ENCODE measurements around the gene GAL3ST1. TPM values are rescaled to one million over a fixed set of nuclear protein-coding genes. Genes with fewer than 3 reads are reported as not detected.

Gene GAL3ST1
- total RNA-seq, 3 donors from 2014 or later (not counting 1 experiment from before 2014, with no cell fraction given): not detected

- Mint-ChIP-seq H3K4me3 (no peak overlapping the region), H3K36me3 (no peaks in the 10 kb centered on the region), H3K27ac (no peak overlapping the region), H3K27me3 (ENCODE audit: low read depth in 2 of 2) (no peaks in the 10 kb centered on the region), H3K9me3 (no peaks in the 10 kb centered on the region), H3K4me1 (no peaks in the 10 kb centered on the region)
- Histone ChIP-seq H3K4me1 (ENCODE audit: control insufficient read depth, insufficient read depth, low read length) (no peaks in the 10 kb centered on the region), H3K27ac (ENCODE audit: low read length) (no peak overlapping the region), H3K27me3 (ENCODE audit: control insufficient read depth, insufficient read depth, low read length) (peaks cover 4% of the 10 kb centered on the region), H3K36me3 (ENCODE audit: control insufficient read depth, insufficient read depth, low read length) (peaks cover 68% of the 10 kb centered on the region), H3K9me3 (ENCODE audit: control insufficient read depth, insufficient read depth, low read length) (no peaks in the 10 kb centered on the region), H3K4me3 (ENCODE audit: low read length) (no peak overlapping the region)
- DNase-seq: no peak
- no peak for TF ChIP-seq CTCF (IDR thresholded peaks at IDR 0.05)
- WGBS (ENCODE audit: insufficient coverage): 96% methylated on average over 12 of the region's 12 CpGs
- intact Hi-C loops (cut with micrococcal nuclease): no loop called here
- ATAC-seq: no peak
Measured at GRCh38 chr22:30578481-30578880, 4.0 kb upstream of the GAL3ST1 start.

DNA sequence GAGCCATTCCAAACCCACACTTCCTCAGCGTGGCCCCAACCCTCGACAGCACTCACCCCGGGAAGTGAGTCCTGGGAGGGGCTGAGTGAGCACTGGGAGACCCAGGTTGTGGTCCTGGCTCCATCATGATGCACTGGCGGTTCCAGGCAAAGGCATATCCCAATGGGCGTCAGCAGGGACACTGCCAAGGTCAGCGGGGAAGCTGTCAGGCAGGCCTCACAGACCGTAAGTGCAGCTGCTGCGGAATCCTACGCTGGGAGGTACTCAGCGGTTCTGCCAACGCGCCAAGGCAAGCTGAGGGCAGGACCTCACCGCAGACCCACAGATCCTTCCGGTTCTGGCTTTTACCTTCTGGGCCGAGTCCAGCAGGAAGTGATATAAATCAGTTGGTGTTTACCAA, 1.4 kb upstream of the GAL3ST1 start:
- Mint-ChIP-seq H3K36me3 (no peaks in the 10 kb centered on the region), H3K27ac (no peak overlapping the region), H3K9me3 (no peaks in the 10 kb centered on the region), H3K4me3 (no peak overlapping the region), H3K4me1 (no peaks in the 10 kb centered on the region), H3K27me3 (ENCODE audit: low read depth in 2 of 2) (no peaks in the 10 kb centered on the region)
- Histone ChIP-seq H3K36me3 (ENCODE audit: control insufficient read depth, insufficient read depth, low read length) (peaks cover 45% of the 10 kb centered on the region), H3K9me3 (ENCODE audit: control insufficient read depth, insufficient read depth, low read length) (no peaks in the 10 kb centered on the region), H3K4me3 (ENCODE audit: low read length) (no peak overlapping the region), H3K27me3 (ENCODE audit: control insufficient read depth, insufficient read depth, low read length) (peaks cover 4% of the 10 kb centered on the region), H3K27ac (ENCODE audit: low read length) (no peak overlapping the region), H3K4me1 (ENCODE audit: control insufficient read depth, insufficient read depth, low read length) (no peaks in the 10 kb centered on the region)
- ATAC-seq (peak in 1 of 3 donors; percentile 25), DNase-seq (no peak)
- no peak for TF ChIP-seq CTCF (IDR thresholded peaks at IDR 0.05)
- WGBS (ENCODE audit: insufficient coverage): 79% methylated on average over 15 of the region's 15 CpGs
- intact Hi-C loops (cut with micrococcal nuclease): no loop called here

GRCh38 chr22:30574997-30575671, 669 bp upstream of the GAL3ST1 start:
- H3K27ac ChIP-seq (ENCODE audit: low read length): no peak overlapping the region
- no peaks in the 10 kb centered on the region for H3K9me3 ChIP-seq (ENCODE audit: control insufficient read depth, insufficient read depth, low read length)
- intact Hi-C loops (cut with micrococcal nuclease): no loop called here
- H3K4me3 Mint-ChIP-seq: no peak overlapping the region
- H3K4me1 Mint-ChIP-seq: no peaks in the 10 kb centered on the region
- no peaks in the 10 kb centered on the region for H3K36me3 Mint-ChIP-seq
- ATAC-seq (no peak), DNase-seq (no peak)
- H3K4me1 ChIP-seq (ENCODE audit: control insufficient read depth, insufficient read depth, low read length): no peaks in the 10 kb centered on the region
- H3K4me3 ChIP-seq (ENCODE audit: low read length): no peak overlapping the region
- peaks cover 4% of the 10 kb centered on the region for H3K27me3 ChIP-seq (ENCODE audit: control insufficient read depth, insufficient read depth, low read length)
- H3K9me3 Mint-ChIP-seq: no peaks in the 10 kb centered on the region
- no peak for TF ChIP-seq CTCF (IDR thresholded peaks at IDR 0.05)
- H3K27me3 Mint-ChIP-seq (ENCODE audit: low read depth in 2 of 2): no peaks in the 10 kb centered on the region
- 90% methylated on average over 12 of the region's 12 CpGs for WGBS (ENCODE audit: insufficient coverage)
- no peak overlapping the region for H3K27ac Mint-ChIP-seq
- H3K36me3 ChIP-seq (ENCODE audit: control insufficient read depth, insufficient read depth, low read length): peaks cover 38% of the 10 kb centered on the region

DNA sequence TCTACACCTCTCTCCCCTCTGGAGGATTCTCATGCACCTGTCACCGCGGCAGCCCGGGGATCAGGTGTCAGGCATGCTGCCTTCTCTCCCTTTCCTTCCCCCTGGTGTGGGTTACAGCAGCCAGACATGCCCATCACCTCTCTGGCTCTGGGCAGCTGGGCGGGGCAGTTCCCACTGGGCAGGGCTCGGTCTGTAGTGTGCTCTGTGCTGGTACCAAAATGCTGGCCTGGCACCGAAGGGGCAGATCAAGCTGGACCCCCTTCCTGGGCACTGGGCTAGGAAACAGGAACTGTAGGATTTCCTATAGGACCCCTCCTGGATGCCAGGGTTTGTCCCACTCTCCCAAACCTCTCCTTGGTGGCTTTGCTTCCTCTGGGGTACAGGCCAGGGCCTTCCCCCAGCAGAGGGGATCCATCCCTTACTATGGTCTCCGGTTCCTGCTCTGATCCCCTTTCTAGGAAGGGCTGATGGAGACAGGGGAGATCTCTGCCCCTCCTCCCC, 821 bp downstream of the GAL3ST1 start:
- Mint-ChIP-seq H3K4me3 (no peak overlapping the region), H3K27ac (no peak overlapping the region), H3K27me3 (ENCODE audit: low read depth in 2 of 2) (peaks cover 0 to 7% of the 10 kb centered on the region in 2 donors), H3K36me3 (no peaks in the 10 kb centered on the region), H3K9me3 (no peaks in the 10 kb centered on the region), H3K4me1 (no peaks in the 10 kb centered on the region)
- intact Hi-C loops (cut with micrococcal nuclease): no loop called here
- TF ChIP-seq CTCF (IDR thresholded peaks at IDR 0.05): no peak
- Histone ChIP-seq H3K36me3 (ENCODE audit: control insufficient read depth, insufficient read depth, low read length) (peaks cover 23% of the 10 kb centered on the region), H3K4me3 (ENCODE audit: low read length) (no peak overlapping the region), H3K9me3 (ENCODE audit: control insufficient read depth, insufficient read depth, low read length) (no peaks in the 10 kb centered on the region), H3K27ac (ENCODE audit: low read length) (no peak overlapping the region), H3K27me3 (ENCODE audit: control insufficient read depth, insufficient read depth, low read length) (peaks cover 4% of the 10 kb centered on the region), H3K4me1 (ENCODE audit: control insufficient read depth, insufficient read depth, low read length) (no peaks in the 10 kb centered on the region)
- ATAC-seq (no peak), DNase-seq (no peak)
- 72% methylated on average over 7 of the region's 7 CpGs for WGBS (ENCODE audit: insufficient coverage)

Measured in natural killer cell (primary cell).